ENCODE results near the gene NOTUM.
"Not testable (repeated sequence)": the region's sequence is repeated elsewhere in the genome, so short reads cannot be mapped to it uniquely, and the experiment has no call there.

NOTUM gene

GRCh38 chr17:81956607-81957589, 4.1 kb downstream of the NOTUM start:
- no peak for DNase-seq

GRCh38 chr17:81955756-81956544, 5.0 kb downstream of the NOTUM start:
- DNase-seq: no peak

GRCh38 chr17:81955058-81955681, 5.8 kb downstream of the NOTUM start:
- no peak for DNase-seq

- no peak for DNase-seq
Measured at GRCh38 chr17:81954131-81955057, 6.6 kb downstream of the NOTUM start.

- not testable (repeated sequence) for DNase-seq
Measured at GRCh38 chr17:81953443-81953842, 7.5 kb downstream of the NOTUM start.

- no peak for DNase-seq
Measured at GRCh38 chr17:81952792-81953228, 8.2 kb downstream of the NOTUM start.

GRCh38 chr17:81951785-81952684, 9.0 kb downstream of the NOTUM start:
- DNase-seq: no peak

- no peak for DNase-seq
Measured at GRCh38 chr17:81950501-81950900, 10.5 kb downstream of the NOTUM start.

GRCh38 chr17:81948635-81949378, 12.2 kb downstream of the NOTUM start:
- no peak for DNase-seq

GRCh38 chr17:81947189-81947588, 13.8 kb downstream of the NOTUM start, which contains the start of gene MYADML2:
Gene MYADML2 (minus strand): TSS chr17:81947233. CDS start chr17:81941741, 5,492 bp downstream.
- no peak for DNase-seq

- no peak for DNase-seq
Measured at GRCh38 chr17:81944858-81945257, 16.1 kb downstream of the NOTUM start.

GRCh38 chr17:81942167-81942553, 18.8 kb downstream of the NOTUM start:
- DNase-seq: no peak

- no peak for DNase-seq
Measured at GRCh38 chr17:81941484-81942166, 19.4 kb downstream of the NOTUM start.

- DNase-seq: no peak
Measured at GRCh38 chr17:81940538-81941483, 20.2 kb downstream of the NOTUM start.

GRCh38 chr17:81939881-81940385, 21.1 kb downstream of the NOTUM start:
- no peak for DNase-seq

- no peak for DNase-seq
Measured at GRCh38 chr17:81939218-81939617, 21.8 kb downstream of the NOTUM start.

GRCh38 chr17:81935709-81936084, 25.3 kb downstream of the NOTUM start:
- DNase-seq: no peak

All from hematopoietic multipotent progenitor cell treated with erythropoietin and hydrocortisone succinate and interleukin-3 and kit ligand, for 6 days (in vitro differentiated cells).